Measurements from ENCODE around the gene S1PR1.
A peak's percentile ranks its signal among the peaks of the same experiment; 100 is the strongest.

Gene S1PR1

GRCh38 chr1:101247404-101248287, 10.8 kb downstream of the S1PR1 start:
- H3K4me3 ChIP-seq (ENCODE audit: control insufficient read depth, low read depth, low read length) = no peak overlapping the region
- TF ChIP-seq, protein P1, sequence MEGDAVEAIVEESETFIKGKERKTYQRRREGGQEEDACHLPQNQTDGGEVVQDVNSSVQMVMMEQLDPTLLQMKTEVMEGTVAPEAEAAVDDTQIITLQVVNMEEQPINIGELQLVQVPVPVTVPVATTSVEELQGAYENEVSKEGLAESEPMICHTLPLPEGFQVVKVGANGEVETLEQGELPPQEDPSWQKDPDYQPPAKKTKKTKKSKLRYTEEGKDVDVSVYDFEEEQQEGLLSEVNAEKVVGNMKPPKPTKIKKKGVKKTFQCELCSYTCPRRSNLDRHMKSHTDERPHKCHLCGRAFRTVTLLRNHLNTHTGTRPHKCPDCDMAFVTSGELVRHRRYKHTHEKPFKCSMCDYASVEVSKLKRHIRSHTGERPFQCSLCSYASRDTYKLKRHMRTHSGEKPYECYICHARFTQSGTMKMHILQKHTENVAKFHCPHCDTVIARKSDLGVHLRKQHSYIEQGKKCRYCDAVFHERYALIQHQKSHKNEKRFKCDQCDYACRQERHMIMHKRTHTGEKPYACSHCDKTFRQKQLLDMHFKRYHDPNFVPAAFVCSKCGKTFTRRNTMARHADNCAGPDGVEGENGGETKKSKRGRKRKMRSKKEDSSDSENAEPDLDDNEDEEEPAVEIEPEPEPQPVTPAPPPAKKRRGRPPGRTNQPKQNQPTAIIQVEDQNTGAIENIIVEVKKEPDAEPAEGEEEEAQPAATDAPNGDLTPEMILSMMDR (IDR thresholded peaks at IDR 0.05; ENCODE audit: control insufficient read depth, insufficient read depth, low read depth, low read length, missing control alignments) = no peak
- DNase-seq (ENCODE audit: low read depth) = no peak

GRCh38 chr1:101250222-101250621, 13.4 kb downstream of the S1PR1 start:
- TF ChIP-seq, protein P1 (IDR thresholded peaks at IDR 0.05; ENCODE audit: control insufficient read depth, insufficient read depth, low read depth, low read length, missing control alignments) = no peak
- DNase-seq (ENCODE audit: low read depth) = no peak
- no peak overlapping the region for H3K4me3 ChIP-seq (ENCODE audit: control insufficient read depth, low read depth, low read length)

DNA sequence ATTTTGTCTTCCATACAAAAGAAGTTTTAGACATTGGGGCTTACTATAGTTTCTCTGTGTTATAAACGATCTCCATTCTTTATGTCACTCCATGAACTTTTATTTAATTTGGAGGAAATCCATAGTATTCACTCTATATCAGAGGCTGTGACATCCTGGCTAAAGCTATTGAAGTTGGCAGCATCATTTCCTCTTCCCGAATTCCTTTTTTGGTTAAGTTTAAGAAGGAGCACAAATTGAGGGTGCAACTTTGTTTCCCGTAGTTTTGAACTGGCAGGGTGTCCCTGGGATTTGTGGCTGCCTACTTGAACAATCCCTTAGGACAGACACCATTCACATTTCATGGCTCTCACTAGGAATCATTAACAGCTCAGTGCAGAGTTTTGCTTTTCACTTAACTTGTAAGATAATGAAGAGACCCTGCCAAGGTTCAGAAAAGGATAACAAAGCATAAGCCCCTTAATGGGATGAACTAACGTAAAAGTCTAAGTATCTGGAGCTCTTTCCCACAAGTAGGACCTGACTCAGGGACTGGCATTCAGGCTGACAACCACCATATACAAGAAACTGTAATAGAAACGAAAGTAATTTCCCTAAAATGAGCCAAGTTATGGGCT, 13.9 kb downstream of the S1PR1 start:
- DNase-seq (ENCODE audit: low read depth) = no peak
- TF ChIP-seq, protein P1 (IDR thresholded peaks at IDR 0.05; ENCODE audit: control insufficient read depth, insufficient read depth, low read depth, low read length, missing control alignments) = no peak
- H3K4me3 ChIP-seq (ENCODE audit: control insufficient read depth, low read depth, low read length) = no peak overlapping the region

DNA sequence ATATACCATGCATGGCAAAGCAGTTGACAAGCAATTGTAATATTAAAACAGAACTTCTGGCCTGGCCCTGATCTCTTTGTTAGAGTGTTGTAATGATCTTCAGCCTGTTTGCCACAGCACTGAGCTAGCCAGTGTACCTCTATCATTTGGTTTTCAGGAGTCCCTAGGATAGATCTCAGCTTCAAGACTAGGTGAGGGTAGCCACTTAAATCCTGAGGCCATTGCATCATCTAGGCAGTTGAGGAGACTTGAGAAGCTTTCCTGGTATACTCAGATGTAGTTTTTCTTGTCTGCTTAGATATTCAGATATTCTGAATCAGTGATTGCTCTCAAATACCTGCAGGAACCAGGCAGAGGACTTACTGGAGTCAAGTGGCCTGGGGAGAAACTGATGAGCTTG, 14.7 kb downstream of the S1PR1 start:
- no peak for DNase-seq (ENCODE audit: low read depth)
- TF ChIP-seq, protein P1 (IDR thresholded peaks at IDR 0.05; ENCODE audit: control insufficient read depth, insufficient read depth, low read depth, low read length, missing control alignments) = no peak
- H3K4me3 ChIP-seq (ENCODE audit: control insufficient read depth, low read depth, low read length) = no peak overlapping the region

DNA sequence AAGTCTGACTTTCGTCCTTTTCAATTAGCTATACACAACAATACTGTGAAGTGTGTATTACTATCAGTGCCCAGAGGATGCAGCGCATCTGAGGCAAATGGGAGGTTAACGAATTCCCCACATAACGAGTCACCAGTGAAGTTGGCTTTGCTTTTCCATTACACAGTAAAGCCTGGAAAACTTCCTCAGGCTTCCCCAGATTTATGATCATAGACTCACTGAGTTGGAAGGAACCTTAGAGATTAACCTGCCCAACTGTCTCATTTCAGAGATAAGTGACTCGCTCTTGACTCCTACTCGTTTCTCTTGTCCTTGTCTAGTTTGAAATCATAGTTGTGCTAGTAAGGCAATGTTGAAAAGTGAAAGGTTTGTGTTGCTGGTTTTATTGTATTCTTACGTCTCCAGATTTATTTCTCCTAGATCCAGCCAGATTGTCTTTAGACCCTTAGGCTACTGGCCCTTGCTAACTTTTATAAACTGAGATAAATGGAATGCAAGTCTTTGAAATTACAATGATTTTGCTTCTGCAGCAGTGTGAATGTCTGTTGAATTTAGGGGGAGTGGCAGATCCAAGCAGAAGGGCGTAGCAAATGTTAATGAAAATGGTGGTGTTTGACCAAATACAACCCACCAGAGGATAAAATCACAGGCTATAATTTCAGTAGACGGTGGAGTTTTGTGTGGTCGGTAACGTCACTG, 17.3 kb downstream of the S1PR1 start:
- DNase-seq (ENCODE audit: low read depth) = peak; percentile 55
- TF ChIP-seq, protein P1 (IDR thresholded peaks at IDR 0.05; ENCODE audit: control insufficient read depth, insufficient read depth, low read depth, low read length, missing control alignments) = no peak
- no peak overlapping the region for H3K4me3 ChIP-seq (ENCODE audit: control insufficient read depth, low read depth, low read length)

DNA sequence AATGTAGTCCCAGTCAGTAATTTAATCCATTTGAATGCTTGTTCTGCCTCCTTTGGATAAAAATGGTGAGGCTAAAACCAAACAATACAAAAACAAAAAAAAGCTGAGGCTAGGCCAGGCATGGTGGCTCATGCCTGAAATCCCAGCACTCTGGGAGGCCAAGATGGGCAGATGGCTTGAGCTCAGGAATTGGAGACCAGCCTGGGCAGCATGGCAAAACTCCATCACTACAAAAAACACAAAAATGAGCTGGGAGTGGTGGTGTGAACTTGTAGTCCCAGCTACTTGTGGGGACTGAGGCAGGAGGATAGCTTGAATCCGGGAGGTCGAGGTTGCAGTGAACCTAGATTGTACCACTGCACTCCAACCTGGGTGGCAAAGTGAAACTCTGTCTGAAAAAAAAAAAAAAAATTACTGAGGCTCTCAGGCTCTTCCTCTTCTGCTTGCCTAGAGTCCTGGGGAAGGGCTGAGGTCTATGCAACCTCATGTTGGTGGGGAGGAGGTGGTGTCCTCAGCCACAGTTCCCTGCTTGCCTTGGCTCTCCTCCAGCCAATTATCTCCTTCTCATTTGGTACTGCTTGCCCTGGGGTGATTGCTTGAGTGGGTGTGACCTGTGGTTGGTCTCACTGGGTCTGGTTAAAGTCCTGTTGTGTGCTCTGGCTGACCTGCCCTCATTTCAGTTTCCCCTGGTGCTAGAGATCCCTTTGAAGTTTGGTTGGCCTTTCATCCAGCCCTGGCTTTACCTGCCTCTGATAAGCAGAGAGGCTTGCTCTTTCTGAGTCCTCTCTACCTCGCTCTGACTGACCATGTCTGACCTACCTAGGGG, 20.9 kb downstream of the S1PR1 start:
- TF ChIP-seq, protein P1 (IDR thresholded peaks at IDR 0.05; ENCODE audit: control insufficient read depth, insufficient read depth, low read depth, low read length, missing control alignments) = no peak
- no peak for DNase-seq (ENCODE audit: low read depth)
- H3K4me3 ChIP-seq (ENCODE audit: control insufficient read depth, low read depth, low read length) = no peak overlapping the region

Data from AG09309 (cell line).